Adipocyte (in vitro differentiated cells): ENCODE results near the gene MED8.
A peak's percentile ranks its signal among the peaks of the same experiment; 100 is the strongest.
"Not testable (repeated sequence)": the region's sequence is repeated elsewhere in the genome, so short reads cannot be mapped to it uniquely, and the experiment has no call there.

Source experiments
- DNase-seq: peaks from one replicate; pipeline ENCODE4 v3.0.0-alpha.2; 2015; ENCODE audit warnings: low read depth
- H3K27me3 ChIP-seq: replicated peaks from 2 replicates; pipeline ENCODE4 v1.7.0; 2013; ENCODE audit warnings: mild to moderate bottlenecking, low read length, moderate library complexity; ENCODE audit not compliant: control insufficient read depth, insufficient read depth
- H3K36me3 ChIP-seq: 2 replicates; pipeline ENCODE4 v1.7.0; 2013; ENCODE audit warnings: low read length, mild to moderate bottlenecking, moderate library complexity; ENCODE audit not compliant: control insufficient read depth, insufficient read depth, severe bottlenecking
- H3K4me1 ChIP-seq: 2 replicates; pipeline ENCODE4 v1.7.0; 2013; ENCODE audit warnings: mild to moderate bottlenecking, low read length, moderate library complexity; ENCODE audit not compliant: control insufficient read depth, insufficient read depth
- H3K4me3 ChIP-seq: 2 replicates; pipeline ENCODE4 v1.7.0; 2013; ENCODE audit warnings: mild to moderate bottlenecking, low read length, moderate library complexity
- H3K9ac ChIP-seq: 2 replicates; pipeline ENCODE4 v1.7.0; 2013; ENCODE audit warnings: mild to moderate bottlenecking, low read length, moderate library complexity
- H3K9me3 ChIP-seq: 2 replicates; pipeline ENCODE4 v1.7.0; 2013; ENCODE audit warnings: mild to moderate bottlenecking, low read length, moderate library complexity; ENCODE audit not compliant: control insufficient read depth

MED8 gene

DNA sequence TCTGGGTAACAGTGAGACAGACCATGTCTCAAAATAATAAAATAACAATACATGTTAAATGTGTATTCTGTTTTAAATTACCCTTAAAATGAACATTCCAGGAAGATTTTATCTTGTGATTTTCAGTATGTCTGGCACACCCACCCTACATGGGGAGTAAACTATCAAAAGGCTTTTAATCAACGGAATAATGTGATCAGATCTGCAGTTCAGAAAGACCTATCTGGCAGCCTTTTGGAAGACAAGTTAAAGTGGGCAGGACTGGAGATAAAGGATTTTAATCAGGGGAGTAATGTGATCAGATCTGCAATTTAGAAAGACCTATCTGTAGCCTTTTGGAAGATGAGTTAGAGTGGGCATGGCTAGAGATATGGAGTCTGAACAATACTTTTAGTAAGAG is 10.1 kb downstream of the MED8 start:
- Histone ChIP-seq H3K4me1 (peaks cover 12% of the 10 kb centered on the region), H3K9ac (no peak overlapping the region), H3K4me3 (no peak overlapping the region), H3K36me3 (peaks cover 25% of the 10 kb centered on the region), H3K27me3 (no peaks in the 10 kb centered on the region), H3K9me3 (no peaks in the 10 kb centered on the region)
- no peak for DNase-seq

DNA sequence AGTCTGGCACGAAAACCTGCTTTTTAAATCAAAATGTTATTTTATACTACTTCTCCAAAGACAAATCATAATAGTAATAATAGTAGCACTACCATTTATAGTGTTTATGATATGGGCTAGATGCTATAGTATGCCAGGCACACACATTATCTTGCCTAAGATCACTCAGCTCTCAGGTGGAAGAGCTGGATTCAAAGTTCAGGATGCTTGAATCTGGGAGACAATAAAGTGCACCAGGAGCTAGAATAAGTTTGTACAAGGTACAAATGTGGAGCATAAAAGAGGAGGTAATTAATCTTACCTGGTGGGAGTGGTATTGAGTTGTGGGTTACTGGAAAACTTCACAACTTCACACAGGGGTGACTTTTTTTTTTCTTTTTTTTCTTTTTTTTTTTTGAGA is 11.8 kb downstream of the MED8 start:
- no peak for DNase-seq
- no peak overlapping the region for H3K4me3 ChIP-seq
- no peak overlapping the region for H3K9ac ChIP-seq
- no peaks in the 10 kb centered on the region for H3K9me3 ChIP-seq
- peaks cover 9% of the 10 kb centered on the region for H3K36me3 ChIP-seq
- peaks cover 22% of the 10 kb centered on the region for H3K4me1 ChIP-seq
- no peaks in the 10 kb centered on the region for H3K27me3 ChIP-seq

DNA sequence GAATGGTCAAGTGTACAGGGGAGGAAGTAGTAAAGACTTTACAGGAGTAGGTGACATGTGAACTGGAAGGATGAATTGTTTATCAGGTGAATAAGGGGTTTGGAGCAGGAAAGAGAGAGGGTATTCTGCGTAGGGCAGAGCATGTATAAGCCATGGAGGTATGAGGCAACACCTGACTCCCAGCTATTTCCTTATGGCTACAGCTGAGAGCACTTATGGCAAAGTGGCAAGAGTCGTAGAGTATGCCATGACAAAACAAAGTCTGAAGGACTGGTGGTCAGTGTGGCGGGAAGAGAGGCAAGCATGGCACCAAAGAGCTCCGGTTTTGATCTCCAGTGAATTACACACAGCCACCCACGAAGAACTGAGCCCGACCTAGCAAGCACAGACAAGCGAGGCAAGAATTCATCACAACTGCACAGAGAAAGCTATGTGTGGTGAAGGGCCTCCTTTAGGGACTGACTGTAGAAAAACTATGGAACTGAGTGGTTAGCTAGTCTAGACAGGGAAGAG is 12.8 kb downstream of the MED8 start:
- Histone ChIP-seq H3K4me3 (no peak overlapping the region), H3K9me3 (no peaks in the 10 kb centered on the region), H3K27me3 (no peaks in the 10 kb centered on the region), H3K4me1 (peaks cover 14% of the 10 kb centered on the region), H3K36me3 (peaks cover 3% of the 10 kb centered on the region), H3K9ac (no peak overlapping the region)
- DNase-seq: no peak

DNA sequence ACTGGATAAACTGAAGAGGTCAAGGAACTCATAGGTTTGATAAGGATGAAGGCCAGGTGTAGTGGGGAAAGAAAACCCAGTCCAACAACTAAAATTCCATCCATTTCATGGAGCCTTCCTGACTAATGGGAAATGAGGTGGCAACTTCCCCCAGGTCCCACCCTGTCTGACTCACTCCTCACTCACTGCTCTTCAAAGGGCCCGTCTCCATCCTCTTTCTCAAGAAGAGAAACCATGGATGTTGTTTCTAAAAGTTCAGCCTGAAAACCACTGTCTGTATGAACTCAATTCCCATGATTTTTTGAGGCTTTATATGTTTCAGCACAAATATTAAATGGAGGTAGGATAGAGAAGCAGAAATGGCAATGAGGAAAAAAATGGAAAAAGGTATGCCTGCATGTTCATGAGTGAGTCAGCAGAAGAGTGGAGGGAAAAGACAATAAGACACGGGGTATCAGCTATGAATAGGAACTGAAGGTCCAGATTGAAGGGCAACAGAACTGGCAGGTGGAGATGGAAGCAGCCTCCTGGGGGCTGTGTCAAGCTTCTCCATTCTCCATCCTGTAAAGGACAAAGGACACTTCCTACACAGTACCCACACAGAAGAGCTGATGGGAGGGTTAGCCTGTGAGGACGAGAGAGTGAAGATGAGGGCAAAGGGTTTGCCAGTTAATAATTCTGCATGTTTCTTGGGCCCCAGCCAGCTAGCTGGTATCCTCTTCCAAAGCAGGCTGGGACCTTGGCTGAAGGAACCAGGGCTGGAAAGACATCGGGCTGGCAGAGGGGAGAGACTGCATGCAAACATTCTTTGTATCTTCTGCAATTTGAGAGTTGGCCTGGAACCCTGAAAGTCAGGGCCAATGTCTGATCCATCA is 16.3 kb downstream of the MED8 start:
- Histone ChIP-seq H3K9ac (no peak overlapping the region), H3K4me1 (peaks cover 17% of the 10 kb centered on the region), H3K27me3 (no peaks in the 10 kb centered on the region), H3K36me3 (no peaks in the 10 kb centered on the region), H3K4me3 (no peak overlapping the region), H3K9me3 (no peaks in the 10 kb centered on the region)
- DNase-seq: peak; percentile 63

DNA sequence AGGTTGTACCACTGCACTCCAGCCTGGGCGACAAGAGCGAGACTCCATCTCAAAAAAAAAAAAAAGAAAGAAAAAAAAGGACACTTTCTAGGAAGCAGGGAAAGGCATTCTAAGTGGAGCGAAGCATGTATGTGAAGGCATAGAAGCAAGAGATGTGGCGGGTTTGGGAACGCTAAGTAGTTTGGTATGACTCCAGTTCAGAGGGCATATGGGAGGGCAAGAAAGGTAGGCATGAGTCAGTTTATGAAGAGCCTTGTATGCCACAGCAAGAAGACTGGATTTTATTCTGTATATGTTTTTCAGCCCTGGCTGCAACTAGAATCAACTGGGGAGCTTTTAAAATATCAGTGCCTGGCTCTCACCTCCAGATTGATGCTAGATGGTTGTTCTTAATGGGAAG is 17.4 kb downstream of the MED8 start:
- no peaks in the 10 kb centered on the region for H3K36me3 ChIP-seq
- no peaks in the 10 kb centered on the region for H3K27me3 ChIP-seq
- H3K9me3 ChIP-seq: no peaks in the 10 kb centered on the region
- no peak for DNase-seq
- no peak overlapping the region for H3K9ac ChIP-seq
- peaks cover 18% of the 10 kb centered on the region for H3K4me1 ChIP-seq
- no peak overlapping the region for H3K4me3 ChIP-seq

DNA sequence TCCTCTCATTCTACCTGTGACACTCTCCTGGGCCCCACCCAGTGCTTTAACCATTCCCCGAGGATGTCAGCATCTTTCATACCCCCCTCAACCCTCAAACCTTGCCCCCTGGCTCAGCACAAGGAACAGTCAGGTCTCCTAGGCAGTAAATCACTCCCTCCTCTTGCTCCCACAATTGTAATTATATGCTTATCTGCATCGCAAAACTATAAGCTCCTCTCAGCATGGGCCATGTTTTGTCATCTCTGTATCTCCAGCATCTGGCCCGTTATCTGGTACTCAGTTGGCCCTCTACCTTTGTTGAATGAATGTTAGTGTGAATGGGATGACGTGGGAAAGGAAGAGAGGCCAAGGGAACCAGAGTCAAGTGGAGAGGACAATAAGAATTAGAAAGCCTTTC is 19.0 kb downstream of the MED8 start:
- H3K4me1 ChIP-seq: peaks cover 29% of the 10 kb centered on the region
- peaks cover 2% of the 10 kb centered on the region for H3K36me3 ChIP-seq
- H3K27me3 ChIP-seq: no peaks in the 10 kb centered on the region
- H3K9me3 ChIP-seq: no peaks in the 10 kb centered on the region
- no peak overlapping the region for H3K9ac ChIP-seq
- DNase-seq: no peak
- H3K4me3 ChIP-seq: no peak overlapping the region

DNA sequence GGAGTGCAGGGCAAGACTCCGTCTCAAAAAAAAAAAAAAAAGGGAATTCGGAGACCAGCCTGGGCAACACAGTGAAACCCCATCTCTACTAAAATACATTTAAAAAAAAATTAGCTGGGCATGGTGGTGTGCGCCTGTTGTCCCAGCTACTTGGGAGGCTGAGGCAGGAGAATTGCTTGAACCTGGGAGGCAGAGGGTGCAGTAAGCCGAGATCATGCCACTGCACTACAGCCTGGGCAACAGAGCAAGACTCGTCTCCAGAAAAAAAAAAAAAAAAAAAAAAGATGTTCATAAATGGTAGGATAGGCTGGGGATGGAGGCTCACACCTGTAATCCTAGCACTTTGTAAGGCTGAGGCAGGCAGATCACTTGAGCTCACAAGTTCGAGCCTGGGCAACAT is 19.8 kb downstream of the MED8 start:
- H3K4me1 ChIP-seq: peaks cover 29% of the 10 kb centered on the region
- not testable (repeated sequence) for H3K27me3 ChIP-seq, H3K9ac ChIP-seq, DNase-seq, H3K4me3 ChIP-seq, H3K36me3 ChIP-seq, H3K9me3 ChIP-seq

DNA sequence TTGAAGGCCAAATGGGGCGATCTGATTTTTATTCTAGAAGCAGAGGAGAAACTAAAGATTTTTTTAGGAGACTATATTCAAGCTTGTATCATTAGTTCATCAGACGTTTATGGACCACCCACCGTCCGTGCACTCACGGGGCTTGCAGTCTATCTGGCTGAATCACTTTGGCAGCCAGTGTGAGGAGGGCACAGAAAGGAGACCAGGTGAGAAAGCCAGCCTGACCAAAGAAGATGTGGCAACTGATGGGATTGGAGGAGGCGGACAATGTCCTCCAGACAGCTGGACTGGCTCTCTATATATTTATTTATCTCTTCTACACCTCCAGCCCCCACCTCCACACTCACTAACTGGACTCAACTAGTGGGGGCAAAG is 21.0 kb downstream of the MED8 start:
- no peak for DNase-seq
- peaks cover 21% of the 10 kb centered on the region for H3K36me3 ChIP-seq

DNA sequence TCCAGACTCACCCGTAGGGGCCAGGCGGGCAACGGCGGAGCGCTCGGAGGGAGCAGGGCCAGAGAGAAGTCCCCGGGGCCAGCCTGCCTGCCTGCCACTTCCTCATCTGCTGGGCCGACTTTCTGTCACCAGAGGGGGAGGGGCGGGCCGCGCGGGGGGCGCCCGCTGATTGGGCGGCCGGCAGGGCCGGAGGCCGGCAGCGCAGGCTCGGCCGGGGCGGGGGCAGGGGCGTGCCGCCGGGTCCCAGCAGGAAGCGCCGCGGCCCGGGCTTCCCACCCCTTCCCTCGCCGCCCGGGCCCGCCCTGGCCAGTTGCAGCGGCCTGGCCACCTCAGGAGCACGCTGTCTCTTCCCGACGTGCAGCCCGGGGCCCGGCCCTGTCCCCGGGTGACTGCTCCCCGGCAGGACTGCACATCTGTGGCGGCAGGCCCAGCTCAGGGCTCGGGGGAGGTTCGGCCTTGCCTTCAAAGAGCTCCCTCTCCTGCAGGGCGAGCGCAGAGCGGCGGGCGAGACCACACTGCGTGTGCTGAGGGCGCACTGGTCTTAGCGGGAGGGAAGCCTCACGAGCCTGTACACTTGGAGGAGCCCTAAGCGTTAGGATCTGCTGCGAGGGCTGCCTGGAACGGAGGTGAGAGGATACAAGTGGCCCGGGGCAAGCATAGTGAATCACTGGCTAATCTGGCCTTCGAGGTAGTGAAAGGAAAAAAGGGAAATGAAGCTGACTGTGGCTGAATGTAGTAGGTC is 21.5 kb downstream of the MED8 start, which contains the start of gene ELOVL1:
ELOVL1 (minus strand) TSS at position 108 of the 742 bp plus-strand sequence. CDS start 2,402 bp downstream, outside the sequence.
- peaks cover 33% of the 10 kb centered on the region for H3K4me1 ChIP-seq
- no peaks in the 10 kb centered on the region for H3K9me3 ChIP-seq
- no peaks in the 10 kb centered on the region for H3K27me3 ChIP-seq
- DNase-seq: peak; percentile 91
- peak within 1 kb of the TSS; percentile 97 for H3K9ac ChIP-seq
- peaks cover 27% of the 10 kb centered on the region for H3K36me3 ChIP-seq
- peak within 1 kb of the TSS; percentile 95 for H3K4me3 ChIP-seq

More for the DNA sequence above, 21.0 kb downstream of the MED8 start:
- peak overlapping the region; percentile 95 for H3K4me3 ChIP-seq
- H3K27me3 ChIP-seq: no peaks in the 10 kb centered on the region
- peaks cover 35% of the 10 kb centered on the region for H3K4me1 ChIP-seq
- peak overlapping the region; percentile 86 for H3K9ac ChIP-seq
- no peaks in the 10 kb centered on the region for H3K9me3 ChIP-seq

DNA sequence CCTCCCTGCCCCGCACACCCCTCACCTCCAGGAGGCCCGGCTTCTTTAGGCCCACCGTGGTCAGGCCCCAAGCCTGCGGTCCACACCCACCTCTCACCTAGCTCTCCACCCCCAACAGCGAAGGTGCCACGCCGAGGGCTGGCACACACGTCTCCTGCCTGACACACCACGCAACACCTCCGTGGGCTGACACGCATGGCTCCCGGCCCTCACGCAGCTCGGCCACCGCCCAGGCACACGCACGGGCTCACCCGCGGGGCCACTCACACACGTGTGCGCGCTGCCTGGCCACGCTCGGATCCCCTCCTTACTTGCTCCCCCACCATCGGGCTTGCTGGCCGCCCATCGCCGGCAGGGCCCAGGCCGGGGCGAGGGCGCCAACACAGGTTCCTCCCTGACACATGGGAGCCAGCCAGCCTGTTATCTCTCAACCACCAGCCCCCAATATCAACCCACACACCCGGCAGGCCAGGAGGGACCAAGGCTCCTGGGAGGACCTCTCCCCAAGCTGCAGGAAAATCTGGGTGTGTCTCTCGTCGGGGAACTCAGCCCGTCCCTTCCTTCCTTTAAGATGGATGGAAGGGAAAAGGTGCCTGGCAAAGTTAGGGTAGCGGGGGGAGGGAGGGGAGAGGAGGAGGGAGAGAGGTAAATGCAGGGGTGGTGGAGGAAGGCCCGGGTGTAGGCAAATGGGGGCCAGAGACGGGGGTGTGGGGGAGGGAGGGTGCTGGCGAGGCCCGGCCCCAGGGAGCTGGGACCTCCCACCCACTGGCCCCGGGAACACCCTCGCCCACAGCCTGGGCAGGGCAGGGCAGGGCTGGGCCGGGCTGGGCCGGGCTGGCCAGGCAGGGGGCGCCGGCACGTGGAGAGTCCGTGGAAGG is 22.3 kb downstream of the MED8 start:
- Histone ChIP-seq H3K36me3 (peaks cover 35% of the 10 kb centered on the region), H3K27me3 (no peaks in the 10 kb centered on the region), H3K4me3 (peak overlapping the region; percentile 95), H3K9me3 (no peaks in the 10 kb centered on the region), H3K4me1 (peaks cover 35% of the 10 kb centered on the region), H3K9ac (peak overlapping the region; percentile 97)
- peak; percentile 64 for DNase-seq
